GM13977 (cell line): ENCODE results near the gene COTL1.

Source experiments
- DNase-seq: peaks from one replicate; pipeline ENCODE4 v3.0.0; 2012; ENCODE audit warnings: low spot score
- CTCF ChIP-seq: IDR thresholded peaks from 2 replicates; pipeline ENCODE4 v1.5.1; 2012; ENCODE audit warnings: mild to moderate bottlenecking, control low read depth; ENCODE audit not compliant: insufficient read depth; ENCODE audit errors: extremely low read depth, missing control alignments
- in situ Hi-C: fragments of 300-500 bp; cut with MboI; formaldehyde crosslinking; loops from one replicate; pipeline ENCODE4 v1.12.0; 2022; ENCODE audit warnings: low sequenced_read_pairs, low pct_unique_long_range_greater_than_20kb, mixed read lengths, inconsistent platforms; ENCODE audit not compliant: unreplicated experiment

The COTL1 gene

GRCh38 chr16:84550096-84550495 lies 67.8 kb downstream of the COTL1 start:
- TF ChIP-seq CTCF, result no peak
- no peak for DNase-seq
- in situ Hi-C loops, result no loop called here

GRCh38 chr16:84548971-84549844 lies 68.7 kb downstream of the COTL1 start:
- TF ChIP-seq CTCF, result no peak
- DNase-seq, result no peak
- in situ Hi-C loops, result no loop called here

GRCh38 chr16:84548508-84548907 lies 69.4 kb downstream of the COTL1 start:
- DNase-seq, result no peak
- in situ Hi-C loops, result no loop called here

GRCh38 chr16:84547546-84548061 lies 70.3 kb downstream of the COTL1 start:
- no peak for DNase-seq
- no peak for TF ChIP-seq CTCF
- in situ Hi-C loops, result no loop called here

More at GRCh38 chr16:84548508-84548907, 69.4 kb downstream of the COTL1 start:
- no peak for TF ChIP-seq CTCF

DNA sequence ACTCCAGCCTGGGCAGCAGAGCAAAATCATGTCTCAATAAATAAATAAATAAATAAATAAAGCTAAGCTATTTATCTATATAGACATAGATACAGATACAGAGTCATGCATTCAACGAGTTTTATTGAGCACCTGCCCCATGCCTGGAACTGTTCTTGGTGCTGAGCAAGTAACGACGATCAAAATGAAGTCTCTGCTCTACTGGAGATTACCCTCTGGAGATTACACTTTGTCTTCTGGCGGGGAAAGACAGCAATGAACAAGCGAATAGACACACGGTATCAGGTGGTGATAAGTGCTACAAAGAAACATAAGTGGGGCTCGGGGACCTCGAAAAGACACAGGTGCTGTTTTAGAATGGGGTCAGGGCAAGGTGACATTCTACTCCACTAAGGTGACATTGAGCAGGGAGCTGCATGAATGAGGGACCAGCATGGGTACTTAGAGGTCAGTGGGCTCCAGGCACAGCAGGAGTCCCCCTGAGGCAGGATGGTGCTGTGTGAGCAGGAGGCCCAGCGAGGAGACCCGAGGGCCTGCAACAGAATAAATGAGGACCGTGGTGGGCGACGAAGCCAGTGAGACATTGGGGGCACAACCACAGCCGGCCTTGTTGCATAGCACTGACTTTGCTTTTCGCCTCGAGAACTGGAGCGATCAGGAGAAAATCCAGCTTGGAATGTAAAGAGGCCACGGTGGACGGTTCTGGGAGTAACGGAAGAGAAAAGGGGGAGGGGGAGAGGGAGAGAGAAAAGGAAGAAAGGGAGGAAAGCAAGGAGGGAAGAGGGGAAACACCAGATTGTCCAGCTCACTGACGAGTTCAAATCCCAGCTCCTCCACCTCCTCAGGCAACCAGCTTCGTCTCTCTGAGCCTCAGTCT lies 71.0 kb downstream of the COTL1 start:
- in situ Hi-C loops, result no loop called here
- no peak for TF ChIP-seq CTCF
- DNase-seq, result no peak

DNA sequence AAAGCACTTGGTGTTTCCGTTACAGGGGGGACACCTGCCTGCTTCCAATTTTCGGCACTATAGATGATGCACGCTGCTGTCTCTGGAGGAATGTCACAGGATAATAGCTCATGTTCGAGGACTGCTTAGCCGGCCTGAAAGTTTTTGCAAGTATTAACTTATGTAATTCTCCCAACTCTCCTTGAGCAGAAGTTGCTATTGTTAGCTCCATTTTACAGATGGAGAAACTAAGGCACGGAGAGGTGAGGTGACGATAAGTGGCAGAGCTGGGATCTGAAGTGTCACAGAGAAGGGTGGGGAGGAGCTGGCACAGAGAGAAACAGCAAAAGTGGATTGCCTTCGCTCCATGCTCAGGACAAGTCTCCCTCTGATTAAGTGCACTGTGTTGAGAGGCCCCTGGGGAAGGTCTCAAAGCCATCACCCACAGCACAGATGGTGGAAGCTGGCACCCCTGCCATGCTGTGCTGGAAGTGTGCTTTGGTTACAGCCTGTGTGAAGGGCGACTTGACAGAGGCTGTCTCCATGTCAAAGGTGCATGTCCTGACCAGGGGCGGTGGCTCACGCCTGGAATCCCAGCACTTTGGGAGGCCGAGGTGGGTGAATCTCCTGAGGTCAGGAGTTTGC lies 72.7 kb downstream of the COTL1 start:
- no peak for DNase-seq
- TF ChIP-seq CTCF, result no peak
- in situ Hi-C loops, result no loop called here
